HG02798 (cell line): ENCODE data around the gene PAX5.

Source experiments
- ATAC-seq: cut with Tn5 transposase; IDR thresholded peaks from one replicate; pipeline ENCODE4 v1.9.1; 2021; ENCODE audit warnings: mild to moderate bottlenecking; ENCODE audit not compliant: unreplicated experiment, poor library complexity

The PAX5 gene

GRCh38 chr9:36823934-36824333, 210.1 kb downstream of the PAX5 start:
- ATAC-seq: no peak

- ATAC-seq: no peak
These were observed 210.6 kb downstream of the PAX5 start for GRCh38 chr9:36823466-36823865.

DNA sequence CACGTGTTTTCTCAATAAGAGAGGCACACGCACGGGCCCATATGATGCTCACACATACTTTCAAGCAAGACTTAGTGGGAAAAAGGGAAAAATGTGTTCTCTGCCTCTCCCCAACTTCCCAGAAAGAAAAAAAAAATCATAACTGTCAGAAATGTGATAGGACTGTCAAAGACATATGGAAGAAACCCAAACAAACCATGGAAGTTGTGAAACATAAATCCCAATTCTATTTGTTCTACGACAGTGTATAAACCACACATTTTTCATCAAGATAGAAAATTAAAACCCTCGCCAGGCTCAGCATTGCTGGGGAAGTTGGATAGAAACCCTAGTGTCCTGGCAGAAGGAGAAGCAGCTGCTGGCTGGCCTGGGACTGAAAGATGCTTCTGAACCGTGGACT, 211.9 kb downstream of the PAX5 start:
- no peak for ATAC-seq

- ATAC-seq: no peak
These were observed 213.6 kb downstream of the PAX5 start for GRCh38 chr9:36820392-36820861.

GRCh38 chr9:36818965-36819870, 214.8 kb downstream of the PAX5 start:
- ATAC-seq: no peak

DNA sequence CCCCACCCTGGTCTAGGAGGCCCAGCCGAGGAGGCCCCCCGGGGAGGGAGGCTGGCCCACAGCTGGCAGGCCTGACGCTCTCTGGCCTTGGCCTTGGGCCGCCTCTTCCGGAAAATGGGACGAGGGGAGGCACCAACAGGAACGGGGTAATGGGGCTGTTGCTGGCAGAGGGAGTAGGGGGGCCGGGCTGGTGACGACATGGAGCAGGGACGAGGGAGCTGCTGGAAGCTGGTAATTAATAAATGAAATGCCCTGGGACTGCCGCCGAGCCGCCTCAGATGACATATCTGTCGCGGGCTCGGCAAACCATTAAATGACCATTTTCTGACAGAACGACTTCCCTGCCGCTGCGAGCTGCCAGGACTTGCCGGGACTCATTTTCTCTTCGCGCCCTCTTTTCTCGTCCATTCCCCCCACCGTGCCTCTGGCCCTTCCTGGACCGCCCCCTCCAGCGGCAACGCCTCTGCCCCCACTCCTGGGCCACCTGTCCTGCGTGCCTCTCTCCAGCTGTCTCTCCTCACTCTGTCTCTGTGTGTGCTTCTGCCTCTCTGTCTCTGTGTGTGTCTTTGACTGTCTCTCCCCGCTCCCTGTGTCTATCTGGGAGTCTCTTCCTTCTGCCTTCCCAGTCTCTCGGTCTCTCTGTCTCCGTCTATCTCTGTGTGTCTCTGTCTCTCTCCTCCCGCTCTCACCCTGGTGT, 215.7 kb downstream of the PAX5 start:
- no peak for ATAC-seq

- ATAC-seq: no peak
These were observed 216.8 kb downstream of the PAX5 start for GRCh38 chr9:36817160-36817834.

DNA sequence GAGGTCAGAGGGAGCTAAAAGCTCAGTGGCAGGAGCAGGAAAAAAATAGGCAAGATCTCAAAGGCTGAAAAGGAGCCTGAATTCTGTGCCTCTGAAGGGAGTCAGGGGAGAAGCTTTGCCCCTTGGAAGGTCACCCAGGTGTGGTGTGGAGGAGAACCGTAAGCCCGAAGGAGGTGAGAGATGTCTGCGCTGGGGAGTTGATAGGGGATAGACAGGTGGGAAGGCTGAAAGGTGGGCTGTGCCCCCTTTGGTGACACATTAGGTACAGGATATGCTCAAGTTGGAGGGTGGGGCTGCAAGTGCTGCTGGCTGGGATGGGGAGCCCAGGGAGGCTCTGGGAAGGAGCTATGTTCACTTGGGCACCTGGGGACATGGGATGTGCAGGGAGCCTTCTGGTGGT, 217.7 kb downstream of the PAX5 start:
- no peak for ATAC-seq

DNA sequence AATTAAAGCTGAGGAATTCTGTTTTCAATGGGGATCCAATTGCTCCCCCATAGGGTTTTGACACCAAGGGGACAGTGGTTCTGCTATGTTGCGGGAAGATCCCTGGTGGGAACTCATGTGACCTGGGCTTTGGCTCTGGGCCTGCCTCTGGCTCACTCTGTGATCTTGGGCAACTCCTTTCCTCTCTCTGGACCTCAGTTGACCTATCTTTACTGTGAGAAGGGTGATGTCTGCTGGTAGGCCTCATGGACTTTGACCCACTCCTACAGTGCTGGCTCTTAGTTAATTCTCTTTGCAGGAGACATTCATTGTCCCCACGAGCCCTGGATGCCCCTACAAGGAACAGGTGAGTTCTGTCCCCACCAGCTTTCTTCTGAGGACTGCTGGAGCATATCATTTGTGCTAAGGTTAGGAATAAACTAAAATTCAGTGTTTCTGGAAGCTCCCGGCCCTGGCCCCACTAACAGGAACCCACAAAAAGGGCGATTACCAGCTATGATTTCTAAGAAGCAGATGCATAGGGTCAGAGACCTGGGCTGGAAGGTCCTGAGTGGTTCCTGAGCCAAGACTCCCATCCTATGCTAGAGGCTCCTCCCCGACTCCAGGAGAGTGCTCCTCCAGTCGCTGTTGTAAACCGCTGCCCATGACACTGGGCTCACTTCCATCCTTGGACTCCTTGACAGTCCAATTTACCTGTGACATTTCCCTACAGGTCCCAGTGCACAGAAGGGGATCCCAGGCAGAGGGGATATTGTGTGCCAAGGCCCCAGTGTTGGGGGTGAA, 218.3 kb downstream of the PAX5 start:
- ATAC-seq: no peak

DNA sequence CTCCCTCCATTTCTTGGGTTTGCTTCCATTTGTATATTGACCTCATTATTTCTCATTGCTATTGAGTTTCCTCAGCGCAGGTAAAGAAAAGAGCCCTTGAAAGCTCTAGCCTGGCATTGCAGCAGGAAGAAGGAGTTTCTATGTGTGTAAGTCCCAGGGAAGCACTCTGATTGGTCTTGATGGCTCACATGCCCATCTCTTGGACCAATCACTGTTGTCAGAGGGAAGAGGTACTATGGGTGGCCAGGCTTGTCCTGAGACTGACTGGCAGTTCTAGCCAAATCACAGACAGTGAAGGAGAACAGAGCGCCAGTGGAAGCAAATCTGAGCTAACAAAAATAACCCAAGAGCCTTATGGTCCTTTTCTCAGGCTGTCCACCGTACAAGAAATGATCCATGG, 219.0 kb downstream of the PAX5 start:
- no peak for ATAC-seq

DNA sequence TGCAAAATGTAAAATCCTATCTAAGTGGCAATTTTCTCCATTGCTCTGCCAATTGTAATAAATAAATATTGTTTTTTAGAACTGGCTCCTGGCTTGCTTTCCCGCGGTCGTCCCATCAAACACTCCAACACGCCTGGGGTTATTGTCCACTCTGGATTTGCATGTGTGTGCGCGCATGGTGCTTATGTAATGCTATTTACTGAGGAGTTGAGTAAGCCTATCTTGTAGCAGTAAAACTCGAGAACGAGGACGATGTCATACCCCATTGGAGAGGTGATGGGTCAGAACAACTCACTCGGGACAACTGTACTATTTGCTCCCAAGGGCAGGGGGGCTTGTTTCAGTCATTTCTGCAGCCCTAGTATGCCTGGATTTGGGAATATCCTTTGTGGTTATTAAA, 220.9 kb downstream of the PAX5 start:
- ATAC-seq: no peak

DNA sequence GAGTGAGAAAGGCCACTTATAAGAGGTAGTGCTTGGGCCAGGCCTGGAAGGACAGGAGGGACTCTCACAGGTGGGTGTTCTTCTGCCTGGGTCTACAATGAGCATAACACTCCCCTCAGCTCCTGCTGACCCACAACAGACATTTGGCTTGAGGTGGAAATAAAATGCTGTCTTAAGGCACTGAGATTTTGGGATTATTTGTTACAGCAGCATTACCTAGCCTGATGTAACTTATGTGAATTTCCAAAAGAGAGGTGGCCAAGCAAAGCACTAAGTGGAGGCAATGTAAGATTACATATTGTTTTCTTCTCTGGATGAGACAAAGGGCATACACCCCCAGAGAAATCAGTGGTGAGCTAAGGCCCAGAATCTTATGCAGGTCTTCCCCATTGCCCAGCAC, 221.5 kb downstream of the PAX5 start:
- ATAC-seq: no peak

DNA sequence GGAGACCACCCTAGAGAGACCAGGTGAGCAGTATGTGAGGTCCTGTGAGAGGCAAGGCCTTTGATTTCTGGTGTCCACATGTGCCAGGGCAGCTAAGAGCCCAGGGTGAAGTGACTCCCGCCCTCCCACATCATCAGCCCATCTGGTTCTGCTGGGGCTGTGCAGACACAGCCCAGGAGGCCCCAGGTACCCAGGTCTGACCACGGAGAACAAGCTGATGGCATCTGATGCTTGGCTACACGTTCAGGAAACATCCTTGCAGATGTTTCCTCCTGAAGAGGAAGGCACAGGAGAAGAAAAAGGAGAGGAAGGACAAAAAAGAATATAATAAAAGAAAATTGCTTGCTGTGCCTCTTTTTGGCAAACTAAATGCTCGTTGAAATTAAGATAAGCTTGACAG, 225.8 kb downstream of the PAX5 start:
- ATAC-seq: no peak

DNA sequence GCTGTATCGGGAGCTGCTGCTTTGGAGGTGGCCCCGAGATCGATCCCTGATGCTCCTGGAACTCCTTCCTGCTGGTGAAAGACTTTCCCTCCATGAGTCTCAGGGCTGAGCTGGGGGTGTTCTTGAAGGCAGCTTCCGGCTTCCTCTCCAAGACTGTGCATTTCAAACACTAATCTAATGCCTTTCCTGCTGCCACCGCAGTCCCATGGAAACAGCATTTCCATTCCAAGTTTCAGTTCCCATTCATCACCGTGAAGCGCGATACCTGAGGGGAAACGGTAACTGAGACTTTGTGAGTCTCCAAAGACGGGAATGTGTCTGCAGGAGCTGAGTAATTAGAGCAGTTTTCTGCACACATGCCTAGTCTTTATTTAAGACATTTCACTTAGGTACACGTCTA, 230.1 kb downstream of the PAX5 start:
- ATAC-seq: no peak

DNA sequence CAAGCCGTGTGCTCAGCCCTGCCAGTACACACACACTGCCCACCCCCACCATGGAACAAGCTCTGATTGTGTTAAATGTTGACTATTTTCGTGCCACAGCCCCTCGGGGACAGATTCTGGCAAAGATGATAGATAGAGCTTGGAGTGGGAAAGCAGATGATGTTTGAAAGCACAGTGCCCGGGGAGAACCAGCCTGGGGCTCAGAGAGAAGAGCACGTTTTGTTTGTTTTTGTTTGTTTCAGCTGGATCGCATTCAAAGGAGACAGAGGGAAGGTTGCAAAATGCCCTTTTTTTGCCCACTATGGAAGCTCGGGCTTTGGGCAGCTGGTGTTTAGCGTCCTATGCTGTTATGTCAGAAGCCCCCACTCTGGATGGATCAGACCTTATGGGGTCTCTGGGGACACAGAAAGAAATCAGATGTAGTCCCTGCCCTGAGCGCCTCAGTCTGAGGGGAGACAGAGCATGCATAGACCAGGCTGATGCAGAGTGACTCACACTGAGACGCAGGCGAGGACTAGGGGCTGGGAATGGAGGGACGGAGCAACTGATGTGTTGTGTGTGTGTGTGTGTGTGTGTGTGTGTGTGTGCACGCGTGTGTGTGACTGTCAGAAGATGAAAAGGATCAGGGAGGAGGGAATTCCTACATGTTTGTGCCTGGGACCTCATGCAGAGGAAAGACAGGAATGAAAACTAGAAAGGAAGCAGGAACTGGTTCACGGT, 231.7 kb downstream of the PAX5 start:
- ATAC-seq: no peak

- ATAC-seq: no peak
These were observed 233.6 kb downstream of the PAX5 start for GRCh38 chr9:36800455-36800854.

GRCh38 chr9:36798350-36799065, 235.6 kb downstream of the PAX5 start:
- ATAC-seq: peak; percentile 36

DNA sequence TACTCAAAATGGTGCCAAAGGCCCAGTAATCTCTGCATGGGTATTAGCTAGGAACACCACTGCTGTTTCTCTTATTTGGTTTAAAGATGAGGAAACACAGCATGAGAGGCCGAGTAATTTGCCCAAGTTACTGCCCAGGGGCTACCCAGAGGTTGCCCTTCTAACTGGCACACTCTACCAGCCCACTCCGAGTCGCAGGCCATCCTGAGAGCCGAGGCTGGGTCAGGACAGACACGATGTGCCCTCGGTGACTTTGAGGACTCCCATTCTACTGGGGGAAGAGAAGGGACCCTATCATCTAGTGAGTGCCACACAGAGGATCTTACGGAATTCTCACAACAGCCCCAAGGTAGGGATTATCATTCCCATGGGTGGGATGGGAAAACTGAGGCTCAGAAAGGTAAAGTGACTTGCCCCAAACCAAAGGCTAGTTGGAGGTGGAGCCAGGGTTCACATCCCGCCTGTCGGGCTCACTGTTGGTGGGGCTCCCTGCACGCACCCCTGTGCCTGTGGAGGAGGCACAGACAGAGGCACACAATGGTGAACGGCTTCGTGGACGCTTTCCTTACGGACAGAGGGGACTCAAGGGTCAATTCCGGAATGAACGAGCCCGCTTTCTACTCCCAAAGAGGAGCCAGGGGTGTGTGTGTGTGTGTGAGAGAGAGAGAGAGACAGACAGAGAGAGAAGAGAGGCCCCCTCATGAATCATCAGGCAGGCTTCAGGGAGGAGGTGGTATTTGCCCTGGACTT, 236.4 kb downstream of the PAX5 start:
- ATAC-seq: no peak
